ENCODE data around the gene ELL3. TPM values are rescaled to one million over a fixed set of nuclear protein-coding genes. Genes with fewer than 3 reads are reported as not detected.

ELL3 gene
- total and polyA plus RNA-seq, 2 donors (not counting 3 experiments of a cell fraction or from before 2014, with no cell fraction given), result 3.1 to 3.6 TPM

GRCh38 chr15:43795997-43796396, 19.2 kb upstream of the ELL3 start:
- BruUV-seq (replicated peaks), result no TSS peak
- H3K9me1 ChIP-seq (replicated peaks; ENCODE audit: control insufficient read depth, extremely low read depth, insufficient read depth, low read length), result no peaks in the 10 kb centered on the region
- H3K4me2 ChIP-seq (ENCODE audit: insufficient read depth, low read length), result no peak overlapping the region
- H3K36me3 ChIP-seq (ENCODE audit: control insufficient read depth in 2 of 2, extremely low read depth in 1 of 2, insufficient read depth in 2 of 2, low read length in 2 of 2), result peaks cover 21 to 26% of the 10 kb centered on the region in 2 experiments
- H3K4me1 ChIP-seq (ENCODE audit: control insufficient read depth, extremely low read depth, insufficient read depth, low read length), result peaks cover 25% of the 10 kb centered on the region
- H3K9ac ChIP-seq (replicated peaks; ENCODE audit: extremely low read depth, insufficient read depth, low read length), result no peak overlapping the region
- no peaks in the 10 kb centered on the region for H3K27me3 ChIP-seq (ENCODE audit: control insufficient read depth in 2 of 2, insufficient read depth in 2 of 2, low read length in 2 of 2)
- DNase-seq (ENCODE audit: low read depth, low spot score) (no peak), FAIRE-seq (no peak)
- H3K4me3 ChIP-seq (replicated peaks in 1 of 3; ENCODE audit: insufficient read depth in 1 of 3, low read depth in 1 of 3, low read length in 3 of 3), result no peak overlapping the region
- CTCF ChIA-PET, result no interaction called here
- peaks cover 36% of the 10 kb centered on the region for H3K79me2 ChIP-seq (ENCODE audit: control insufficient read depth, insufficient read depth, low read length)
- H4K20me1 ChIP-seq (replicated peaks; ENCODE audit: control insufficient read depth, extremely low read depth, insufficient read depth, low read length), result no peaks in the 10 kb centered on the region
- POLR2A ChIA-PET, result interaction anchor here (0.6 kb wide), 1 partner anchor 37 kb away, joined by 4 read pairs; no protein-coding TSS in a partner anchor
- H3K9me3 ChIP-seq (replicated peaks; ENCODE audit: control insufficient read depth, insufficient read depth, low read length), result no peaks in the 10 kb centered on the region
- H2AFZ ChIP-seq (ENCODE audit: low read depth, low read length), result no peak overlapping the region
- intact Hi-C loops (cut with micrococcal nuclease) (no loop called here), dilution Hi-C loops (cut with MboI; ENCODE audit: extremely low pct_ligation_motif_present, low sequenced_read_pairs) (no loop called here)
- TF ChIP-seq POLR2A (IDR thresholded peaks at IDR 0.05; ENCODE audit: low read depth, low read length) (no peak), FOS (IDR thresholded peaks at IDR 0.05; ENCODE audit: borderline replicate concordance, insufficient read depth, low read length) (no peak), MAX (IDR thresholded peaks at IDR 0.05; ENCODE audit: insufficient read depth, insufficient read length) (no peak), POLR2AphosphoS5 (IDR thresholded peaks at IDR 0.05; ENCODE audit: insufficient read depth, low read depth, low read length) (no peak)
- H3K27ac ChIP-seq (ENCODE audit: insufficient read depth, low read depth, low read length), result no peak overlapping the region

GRCh38 chr15:43795197-43795596, 18.4 kb upstream of the ELL3 start:
- Histone ChIP-seq H3K9me3 (replicated peaks; ENCODE audit: control insufficient read depth, insufficient read depth, low read length) (no peaks in the 10 kb centered on the region), H4K20me1 (replicated peaks; ENCODE audit: control insufficient read depth, extremely low read depth, insufficient read depth, low read length) (no peaks in the 10 kb centered on the region), H3K4me3 (replicated peaks in 1 of 3; ENCODE audit: insufficient read depth in 1 of 3, low read depth in 1 of 3, low read length in 3 of 3) (no peak overlapping the region), H3K4me1 (ENCODE audit: control insufficient read depth, extremely low read depth, insufficient read depth, low read length) (peaks cover 24% of the 10 kb centered on the region), H3K9ac (replicated peaks; ENCODE audit: extremely low read depth, insufficient read depth, low read length) (no peak overlapping the region), H3K27me3 (ENCODE audit: control insufficient read depth in 2 of 2, insufficient read depth in 2 of 2, low read length in 2 of 2) (no peaks in the 10 kb centered on the region), H2AFZ (ENCODE audit: low read depth, low read length) (no peak overlapping the region), H3K9me1 (replicated peaks; ENCODE audit: control insufficient read depth, extremely low read depth, insufficient read depth, low read length) (no peaks in the 10 kb centered on the region), H3K79me2 (ENCODE audit: control insufficient read depth, insufficient read depth, low read length) (peaks cover 31% of the 10 kb centered on the region), H3K36me3 (ENCODE audit: control insufficient read depth in 2 of 2, extremely low read depth in 1 of 2, insufficient read depth in 2 of 2, low read length in 2 of 2) (peaks cover 21 to 26% of the 10 kb centered on the region in 2 experiments), H3K4me2 (ENCODE audit: insufficient read depth, low read length) (no peak overlapping the region), H3K27ac (ENCODE audit: insufficient read depth, low read depth, low read length) (no peak overlapping the region)
- dilution Hi-C loops (cut with MboI; ENCODE audit: extremely low pct_ligation_motif_present, low sequenced_read_pairs) (no loop called here), intact Hi-C loops (cut with micrococcal nuclease) (no loop called here)
- POLR2A ChIA-PET, result no interaction called here
- CTCF ChIA-PET, result interaction anchor here (0.8 to 1.1 kb wide), 2 partner anchors 18 to 706 kb away, joined by 3 to 4 read pairs; partner anchors contain the start of gene ELL3
- TF ChIP-seq POLR2A (IDR thresholded peaks at IDR 0.05; ENCODE audit: low read depth, low read length) (peak; percentile 41), GATA2 (IDR thresholded peaks at IDR 0.05; ENCODE audit: insufficient read depth, insufficient read length, low read depth, low read length) (no peak)
- no TSS peak for BruUV-seq (replicated peaks)
- DNase-seq (ENCODE audit: low read depth, low spot score) (no peak), FAIRE-seq (no peak)

Data from endothelial cell of umbilical vein (primary cell).